Fibroblast of mammary gland (primary cell): Measurements from ENCODE around the gene WDR82.
A peak's percentile ranks its signal among the peaks of the same experiment; 100 is the strongest.
"Not testable (repeated sequence)": the region's sequence is repeated elsewhere in the genome, so short reads cannot be mapped to it uniquely, and the experiment has no call there.

Experiments
- DNase-seq: peaks from one replicate; pipeline ENCODE4 v3.0.0-alpha.2; 2010; ENCODE audit warnings: low read depth
- H3K4me3 ChIP-seq: 2 replicates; pipeline ENCODE4 v1.5.1; 2011; ENCODE audit warnings: low read depth, mild to moderate bottlenecking, low read length, moderate library complexity; ENCODE audit not compliant: control insufficient read depth
- CTCF ChIP-seq: conservative IDR thresholded peaks from 2 replicates; pipeline ENCODE4 v1.5.1; 2011; ENCODE audit warnings: low read depth, low read length, inconsistent platforms; ENCODE audit not compliant: control insufficient read depth, insufficient read depth

WDR82 gene

GRCh38 chr3:52289338-52289746, 10.9 kb upstream of the WDR82 start:
- H3K4me3 ChIP-seq, result no peak overlapping the region
- no peak for TF ChIP-seq CTCF
- DNase-seq, result no peak

GRCh38 chr3:52288674-52289073, 10.2 kb upstream of the WDR82 start:
- H3K4me3 ChIP-seq, result peak overlapping the region; percentile 93
- no peak for TF ChIP-seq CTCF
- DNase-seq, result no peak

- DNase-seq, result peak; percentile 72
- no peak for TF ChIP-seq CTCF
- H3K4me3 ChIP-seq, result peak overlapping the region; percentile 93
Measured at GRCh38 chr3:52286777-52287110, 8.3 kb upstream of the WDR82 start.

- not testable (repeated sequence) for H3K4me3 ChIP-seq, DNase-seq
Measured at GRCh38 chr3:52284051-52284450, 5.6 kb upstream of the WDR82 start.

GRCh38 chr3:52283306-52283705, 4.9 kb upstream of the WDR82 start:
- DNase-seq, result no peak
- no peak overlapping the region for H3K4me3 ChIP-seq
- no peak for TF ChIP-seq CTCF

- no peak for TF ChIP-seq CTCF
- H3K4me3 ChIP-seq, result no peak overlapping the region
- peak; percentile 56 for DNase-seq
Measured at GRCh38 chr3:52281981-52282801, 3.7 kb upstream of the WDR82 start.

- peak; percentile 35 for DNase-seq
- TF ChIP-seq CTCF, result no peak
- H3K4me3 ChIP-seq, result no peak overlapping the region
Measured at GRCh38 chr3:52280050-52280461, 1.6 kb upstream of the WDR82 start.
